ENCODE results near the gene FAM53B.

The FAM53B gene

GRCh38 chr10:124717911-124718741 lies 26.1 kb downstream of the FAM53B start:
- TF ChIP-seq, protein P1, sequence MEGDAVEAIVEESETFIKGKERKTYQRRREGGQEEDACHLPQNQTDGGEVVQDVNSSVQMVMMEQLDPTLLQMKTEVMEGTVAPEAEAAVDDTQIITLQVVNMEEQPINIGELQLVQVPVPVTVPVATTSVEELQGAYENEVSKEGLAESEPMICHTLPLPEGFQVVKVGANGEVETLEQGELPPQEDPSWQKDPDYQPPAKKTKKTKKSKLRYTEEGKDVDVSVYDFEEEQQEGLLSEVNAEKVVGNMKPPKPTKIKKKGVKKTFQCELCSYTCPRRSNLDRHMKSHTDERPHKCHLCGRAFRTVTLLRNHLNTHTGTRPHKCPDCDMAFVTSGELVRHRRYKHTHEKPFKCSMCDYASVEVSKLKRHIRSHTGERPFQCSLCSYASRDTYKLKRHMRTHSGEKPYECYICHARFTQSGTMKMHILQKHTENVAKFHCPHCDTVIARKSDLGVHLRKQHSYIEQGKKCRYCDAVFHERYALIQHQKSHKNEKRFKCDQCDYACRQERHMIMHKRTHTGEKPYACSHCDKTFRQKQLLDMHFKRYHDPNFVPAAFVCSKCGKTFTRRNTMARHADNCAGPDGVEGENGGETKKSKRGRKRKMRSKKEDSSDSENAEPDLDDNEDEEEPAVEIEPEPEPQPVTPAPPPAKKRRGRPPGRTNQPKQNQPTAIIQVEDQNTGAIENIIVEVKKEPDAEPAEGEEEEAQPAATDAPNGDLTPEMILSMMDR (IDR thresholded peaks at IDR 0.05): no peak
- peaks cover 95 to 97% of the 10 kb centered on the region in 2 experiments for H3K4me1 ChIP-seq (ENCODE audit: control insufficient read depth in 1 of 2, insufficient read depth in 1 of 2, low read depth in 1 of 2, low read length in 1 of 2)

DNA sequence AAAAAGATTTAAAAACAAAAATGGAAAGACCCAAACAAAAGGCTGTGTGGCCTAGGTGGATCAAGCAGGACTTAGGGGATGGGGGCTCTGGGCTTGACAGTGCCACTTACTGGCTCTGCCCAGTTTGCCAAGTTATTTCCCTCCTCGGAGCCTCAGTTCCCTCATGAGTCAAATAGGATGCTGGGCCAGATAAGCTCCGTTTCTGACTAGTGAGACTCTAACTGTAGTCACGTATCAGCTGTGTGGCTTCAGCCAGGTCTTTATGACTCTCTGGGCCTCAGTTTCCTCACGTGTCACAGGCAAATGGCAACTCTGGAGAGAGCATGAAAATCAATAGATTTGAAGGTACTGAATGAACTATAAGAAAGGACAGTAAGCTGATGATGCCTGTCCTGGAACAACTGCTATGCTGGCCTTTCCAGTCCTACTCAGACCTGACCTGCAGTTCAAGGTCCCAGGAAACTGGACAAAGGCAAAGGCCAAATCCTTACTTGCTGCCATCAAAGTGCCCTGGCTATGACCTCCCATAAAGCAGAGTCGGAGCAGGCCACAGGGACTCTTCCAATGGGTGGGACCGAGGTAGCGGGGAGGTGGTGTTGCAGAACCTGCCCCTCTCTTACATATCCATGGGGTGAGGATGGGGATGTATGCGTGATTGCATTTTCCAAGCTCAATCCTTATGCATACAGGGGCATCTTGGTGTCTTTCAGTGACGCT lies 27.0 kb downstream of the FAM53B start:
- TF ChIP-seq, protein P1 (IDR thresholded peaks at IDR 0.05): no peak
- Histone ChIP-seq H3K27ac (peak overlapping the region; percentile 99), H3K36me3 (no peaks in the 10 kb centered on the region), H3K9me3 (no peaks in the 10 kb centered on the region), H3K27me3 (no peaks in the 10 kb centered on the region), H3K4me3 (ENCODE audit: low read depth in 1 of 2, low read length in 1 of 2) (peak overlapping the region in 1 of 2 experiments; percentile 47), H3K4me1 (ENCODE audit: control insufficient read depth in 1 of 2, insufficient read depth in 1 of 2, low read depth in 1 of 2, low read length in 1 of 2) (peaks cover 89 to 91% of the 10 kb centered on the region in 2 experiments)

More at GRCh38 chr10:124717911-124718741, 26.1 kb downstream of the FAM53B start:
- H3K27ac ChIP-seq: peak overlapping the region; percentile 99
- no peaks in the 10 kb centered on the region for H3K9me3 ChIP-seq
- peak overlapping the region; percentile 46 to 47 for H3K4me3 ChIP-seq (ENCODE audit: low read depth in 1 of 2, low read length in 1 of 2)
- H3K27me3 ChIP-seq: no peaks in the 10 kb centered on the region
- H3K36me3 ChIP-seq: no peaks in the 10 kb centered on the region

DNA sequence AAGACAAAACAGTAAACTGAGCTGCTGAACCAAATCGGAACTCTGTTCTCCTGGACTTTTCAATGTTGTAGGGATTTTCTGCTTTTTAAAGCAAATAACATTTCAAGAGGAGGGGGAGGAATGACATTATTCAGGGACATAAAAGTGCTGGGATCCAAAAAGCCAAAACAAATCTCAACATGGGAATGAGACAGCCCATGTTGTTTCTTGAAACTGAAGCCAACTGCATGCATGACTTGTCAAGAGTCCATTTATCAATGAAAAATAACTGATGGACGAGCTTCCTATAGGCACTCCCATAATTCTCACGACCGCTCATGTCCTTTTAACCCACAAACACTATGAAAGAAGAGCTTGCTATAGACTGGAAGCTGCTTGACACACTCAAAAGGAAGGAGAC lies 27.8 kb downstream of the FAM53B start:
- TF ChIP-seq, protein P1 (IDR thresholded peaks at IDR 0.05): no peak
- Histone ChIP-seq H3K4me1 (ENCODE audit: control insufficient read depth in 1 of 2, insufficient read depth in 1 of 2, low read depth in 1 of 2, low read length in 1 of 2) (peaks cover 83 to 84% of the 10 kb centered on the region in 2 experiments), H3K27ac (peak overlapping the region; percentile 99), H3K9me3 (no peaks in the 10 kb centered on the region), H3K4me3 (ENCODE audit: low read depth in 1 of 2, low read length in 1 of 2) (no peak overlapping the region), H3K36me3 (no peaks in the 10 kb centered on the region), H3K27me3 (no peaks in the 10 kb centered on the region)

- TF ChIP-seq, protein P1 (IDR thresholded peaks at IDR 0.05): no peak
- peak overlapping the region; percentile 99 for H3K27ac ChIP-seq
- no peaks in the 10 kb centered on the region for H3K36me3 ChIP-seq
- no peak overlapping the region for H3K4me3 ChIP-seq (ENCODE audit: low read depth in 1 of 2, low read length in 1 of 2)
- no peaks in the 10 kb centered on the region for H3K27me3 ChIP-seq
- peaks cover 83 to 84% of the 10 kb centered on the region in 2 experiments for H3K4me1 ChIP-seq (ENCODE audit: control insufficient read depth in 1 of 2, insufficient read depth in 1 of 2, low read depth in 1 of 2, low read length in 1 of 2)
- H3K9me3 ChIP-seq: no peaks in the 10 kb centered on the region
Observed at GRCh38 chr10:124715439-124715838, 28.7 kb downstream of the FAM53B start.

DNA sequence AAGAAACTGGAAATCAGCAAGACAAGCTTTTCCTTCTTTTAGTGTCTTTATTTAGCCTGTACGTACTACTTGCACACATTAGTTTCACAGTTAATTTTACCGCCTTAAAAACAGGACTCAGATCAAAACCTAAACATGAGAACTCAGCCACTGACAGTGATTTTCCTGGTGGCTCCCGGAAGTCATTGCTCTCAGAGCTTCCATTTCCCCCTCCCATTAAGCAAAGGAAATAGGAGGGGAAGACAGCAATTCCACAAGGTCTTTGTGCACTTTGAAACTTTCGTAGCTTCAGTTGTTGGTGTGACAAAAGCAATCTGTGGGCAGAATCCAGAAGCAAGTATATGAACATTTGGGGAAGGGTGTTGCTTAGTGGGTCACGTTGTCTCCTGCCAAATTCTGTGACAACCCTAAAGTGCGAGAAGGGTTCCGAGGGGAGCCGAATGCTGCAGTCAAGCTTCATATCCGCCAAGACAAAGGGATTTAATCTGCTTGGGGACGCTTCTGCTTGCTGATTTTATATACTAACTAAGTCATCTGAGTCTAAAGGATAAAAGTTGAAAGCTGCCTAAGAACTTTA lies 30.4 kb downstream of the FAM53B start:
- Histone ChIP-seq H3K9me3 (no peaks in the 10 kb centered on the region), H3K27me3 (no peaks in the 10 kb centered on the region), H3K4me3 (ENCODE audit: low read depth in 1 of 2, low read length in 1 of 2) (no peak overlapping the region), H3K27ac (peak overlapping the region; percentile 54), H3K36me3 (no peaks in the 10 kb centered on the region), H3K4me1 (ENCODE audit: control insufficient read depth in 1 of 2, insufficient read depth in 1 of 2, low read depth in 1 of 2, low read length in 1 of 2) (peaks cover 83 to 84% of the 10 kb centered on the region in 2 experiments)
- TF ChIP-seq, protein P1 (IDR thresholded peaks at IDR 0.05): no peak
